Measurements from ENCODE around the gene ATP1A3. TPM values are rescaled to one million over a fixed set of nuclear protein-coding genes. Genes with fewer than 3 reads are reported as not detected.
A peak's percentile ranks its signal among the peaks of the same experiment; 100 is the strongest.

Gene ATP1A3
- total and polyA plus RNA-seq, 2 donors (not counting 1 experiment from before 2014, with no cell fraction given): 1.2 to 3.8 TPM

GRCh38 chr19:41934849-41935374, 59.1 kb downstream of the ATP1A3 start:
- 39% methylated on average over 7 of the region's 7 CpGs for WGBS (ENCODE audit: insufficient coverage)
- peak overlapping the region; percentile 31 for H3K4me2 ChIP-seq (replicated peaks; ENCODE audit: low read depth, low read length, poor library complexity, severe bottlenecking)
- H3K27ac ChIP-seq (ENCODE audit: low read length in 2 of 2): peak overlapping the region in 1 of 2 donors; percentile 55
- Mint-ChIP-seq H3K9me3 (ENCODE audit: insufficient read depth) (no peaks in the 10 kb centered on the region), H3K27ac (peak overlapping the region; percentile 86), H3K27me3 (no peaks in the 10 kb centered on the region), H3K4me1 (peaks cover 53% of the 10 kb centered on the region), H3K4me3 (peak overlapping the region; percentile 33)
- CTCF ChIA-PET: interaction anchor here (0.8 to 5.4 kb wide), 6 partner anchors 9 to 75 kb away, joined by 3 to 54 read pairs (median 14); partner anchors contain the start of gene RPS19
- peak overlapping the region; percentile 35 for H2AFZ ChIP-seq (ENCODE audit: insufficient read depth, low read depth, low read length, poor library complexity, severe bottlenecking)
- no peaks in the 10 kb centered on the region for H3K36me3 ChIP-seq (replicated peaks in 1 of 2; ENCODE audit: control extremely low read depth in 1 of 2, control insufficient read depth in 1 of 2, extremely low read depth in 1 of 2, insufficient read depth in 2 of 2, low read length in 1 of 2)
- H3K9ac ChIP-seq (ENCODE audit: low read length): no peak overlapping the region
- peak; percentile 84 for ATAC-seq (ENCODE audit: low read depth)
- H3K4me3 ChIP-seq (ENCODE audit: control extremely low read depth in 1 of 5, extremely low read depth in 1 of 5, insufficient read depth in 1 of 5, low read depth in 2 of 5, low read length in 4 of 5): no peak overlapping the region
- TF ChIP-seq, protein P1, sequence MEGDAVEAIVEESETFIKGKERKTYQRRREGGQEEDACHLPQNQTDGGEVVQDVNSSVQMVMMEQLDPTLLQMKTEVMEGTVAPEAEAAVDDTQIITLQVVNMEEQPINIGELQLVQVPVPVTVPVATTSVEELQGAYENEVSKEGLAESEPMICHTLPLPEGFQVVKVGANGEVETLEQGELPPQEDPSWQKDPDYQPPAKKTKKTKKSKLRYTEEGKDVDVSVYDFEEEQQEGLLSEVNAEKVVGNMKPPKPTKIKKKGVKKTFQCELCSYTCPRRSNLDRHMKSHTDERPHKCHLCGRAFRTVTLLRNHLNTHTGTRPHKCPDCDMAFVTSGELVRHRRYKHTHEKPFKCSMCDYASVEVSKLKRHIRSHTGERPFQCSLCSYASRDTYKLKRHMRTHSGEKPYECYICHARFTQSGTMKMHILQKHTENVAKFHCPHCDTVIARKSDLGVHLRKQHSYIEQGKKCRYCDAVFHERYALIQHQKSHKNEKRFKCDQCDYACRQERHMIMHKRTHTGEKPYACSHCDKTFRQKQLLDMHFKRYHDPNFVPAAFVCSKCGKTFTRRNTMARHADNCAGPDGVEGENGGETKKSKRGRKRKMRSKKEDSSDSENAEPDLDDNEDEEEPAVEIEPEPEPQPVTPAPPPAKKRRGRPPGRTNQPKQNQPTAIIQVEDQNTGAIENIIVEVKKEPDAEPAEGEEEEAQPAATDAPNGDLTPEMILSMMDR (IDR thresholded peaks at IDR 0.05): peak; percentile 89
- TF ChIP-seq EZH2 (IDR thresholded peaks at IDR 0.05; ENCODE audit: borderline replicate concordance, insufficient read depth, low read depth, low read length, poor library complexity, severe bottlenecking): no peak
- intact Hi-C loops (cut with micrococcal nuclease): loop anchor here (1.0 to 2.0 kb wide), 4 partner anchors 16 to 76 kb away; partner anchors contain the start of gene RABAC1
- POLR2A ChIA-PET: interaction anchor here (1.0 to 1.5 kb wide), 2 partner anchors 9 to 60 kb away, joined by 4 to 13 read pairs; no protein-coding TSS in a partner anchor
- DNase-seq: peak; percentile 88
- H4K20me1 ChIP-seq (ENCODE audit: control insufficient read depth, insufficient read depth, low read length, poor library complexity, severe bottlenecking): no peaks in the 10 kb centered on the region
- H3K27me3 ChIP-seq (replicated peaks in 1 of 4; ENCODE audit: control extremely low read depth in 1 of 4, control insufficient read depth in 3 of 4, insufficient read depth in 4 of 4, low read length in 3 of 4): peaks cover 0 to 10% (median 0%) of the 10 kb centered on the region in 4 experiments
- peaks cover 11% of the 10 kb centered on the region for H3K79me2 ChIP-seq (ENCODE audit: control insufficient read depth, insufficient read depth, low read length)
- H3K4me1 ChIP-seq (ENCODE audit: control insufficient read depth in 2 of 2, insufficient read depth in 2 of 2, low read length in 2 of 2): peaks cover 42 to 69% of the 10 kb centered on the region in 2 donors
- no peaks in the 10 kb centered on the region for H3K9me3 ChIP-seq (ENCODE audit: control extremely low read depth in 1 of 3, control insufficient read depth in 2 of 3, insufficient read depth in 1 of 3, low read length in 2 of 3)

All from B cell (primary cell).